ENCODE results near the gene KRT73.
"Not testable (repeated sequence)": the region's sequence is repeated elsewhere in the genome, so short reads cannot be mapped to it uniquely, and the experiment has no call there.

The KRT73 gene

GRCh38 chr12:52600941-52601481 is 17.3 kb downstream of the KRT73 start, which contains the start of gene KRT72:
Gene KRT72, minus strand, starts transcription at chr12:52601463. Its CDS starts 11 bp downstream, at chr12:52601452.
- DNase-seq (ENCODE audit: low read depth in 1 of 2, low spot score in 1 of 2), result no peak
- no peak for TF ChIP-seq JUND (IDR thresholded peaks at IDR 0.05; ENCODE audit: low read depth)
- in situ Hi-C loops (cut with HindIII; ENCODE audit: low pct_unique_long_range_greater_than_20kb, low sequenced_read_pairs), result no loop called here

DNA sequence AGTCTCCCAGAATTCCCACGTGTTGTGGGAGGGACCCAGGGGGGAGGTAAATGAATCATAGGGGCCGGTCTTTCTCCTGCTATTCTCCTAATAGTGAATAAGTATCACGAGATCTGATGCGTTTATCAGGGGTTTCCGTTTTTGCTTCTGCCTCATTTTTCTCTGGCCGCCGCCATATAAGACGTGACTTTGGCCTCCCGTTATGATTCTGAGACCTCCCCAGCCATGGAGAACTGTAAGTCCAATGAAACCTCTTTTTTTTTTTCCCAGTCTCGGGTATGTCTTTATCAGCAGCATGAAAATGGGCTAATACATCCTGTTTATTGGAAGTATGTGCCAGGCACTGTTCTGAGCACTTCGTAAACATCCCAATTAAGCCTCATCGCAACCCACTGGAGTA is 17.9 kb downstream of the KRT73 start:
- no peak for DNase-seq (ENCODE audit: low read depth in 1 of 2, low spot score in 1 of 2)
- in situ Hi-C loops (cut with HindIII; ENCODE audit: low pct_unique_long_range_greater_than_20kb, low sequenced_read_pairs), result no loop called here
- no peak for TF ChIP-seq JUND (IDR thresholded peaks at IDR 0.05; ENCODE audit: low read depth)

DNA sequence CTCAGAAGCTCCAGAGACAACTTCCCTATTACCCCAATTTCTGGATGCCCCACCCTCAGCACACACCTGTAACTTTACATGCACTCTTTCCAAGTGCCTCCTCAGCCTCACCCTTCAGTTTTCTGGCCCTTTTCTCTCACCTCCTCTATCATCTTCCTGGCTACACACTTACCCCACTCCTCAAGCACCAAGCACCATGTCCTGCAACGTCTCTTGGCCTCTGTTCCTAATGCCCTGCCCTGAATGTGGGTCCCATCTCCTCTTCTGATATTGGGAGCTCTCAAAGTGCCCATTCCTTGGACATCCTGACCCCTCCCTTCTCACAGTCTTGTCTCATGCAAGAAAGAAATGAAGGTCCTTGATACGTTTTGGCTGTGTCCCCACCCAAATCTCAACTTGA is 18.3 kb downstream of the KRT73 start:
- no peak for DNase-seq (ENCODE audit: low read depth in 1 of 2, low spot score in 1 of 2)
- in situ Hi-C loops (cut with HindIII; ENCODE audit: low pct_unique_long_range_greater_than_20kb, low sequenced_read_pairs), result no loop called here
- no peak for TF ChIP-seq JUND (IDR thresholded peaks at IDR 0.05; ENCODE audit: low read depth)

DNA sequence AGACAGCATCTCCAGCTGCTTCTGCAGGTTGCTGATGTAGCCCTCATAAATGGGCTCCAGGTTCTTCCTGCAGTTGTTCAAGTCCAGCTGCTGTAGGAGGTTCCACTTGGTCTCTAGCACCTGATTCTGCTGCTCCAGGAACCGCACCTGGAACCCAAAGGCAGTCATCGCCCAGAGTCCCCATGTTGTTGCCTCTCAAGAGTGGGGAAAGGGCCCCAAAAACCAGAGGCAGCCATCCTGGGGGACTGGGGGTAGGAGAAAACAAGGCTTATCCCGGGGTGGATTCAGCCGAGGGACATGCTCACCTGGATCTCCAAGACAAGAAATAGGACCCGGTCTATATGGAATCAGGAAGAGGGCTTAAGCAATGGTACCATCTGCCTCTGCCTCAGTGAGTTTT is 19.4 kb downstream of the KRT73 start:
- in situ Hi-C loops (cut with HindIII; ENCODE audit: low pct_unique_long_range_greater_than_20kb, low sequenced_read_pairs), result no loop called here
- DNase-seq (ENCODE audit: low read depth in 1 of 2, low spot score in 1 of 2), result no peak
- TF ChIP-seq JUND (IDR thresholded peaks at IDR 0.05; ENCODE audit: low read depth), result no peak

GRCh38 chr12:52594237-52594636 is 24.1 kb downstream of the KRT73 start:
- in situ Hi-C loops (cut with HindIII; ENCODE audit: low pct_unique_long_range_greater_than_20kb, low sequenced_read_pairs); DNase-seq (ENCODE audit: low read depth in 1 of 2, low spot score in 1 of 2): not testable (repeated sequence)

DNA sequence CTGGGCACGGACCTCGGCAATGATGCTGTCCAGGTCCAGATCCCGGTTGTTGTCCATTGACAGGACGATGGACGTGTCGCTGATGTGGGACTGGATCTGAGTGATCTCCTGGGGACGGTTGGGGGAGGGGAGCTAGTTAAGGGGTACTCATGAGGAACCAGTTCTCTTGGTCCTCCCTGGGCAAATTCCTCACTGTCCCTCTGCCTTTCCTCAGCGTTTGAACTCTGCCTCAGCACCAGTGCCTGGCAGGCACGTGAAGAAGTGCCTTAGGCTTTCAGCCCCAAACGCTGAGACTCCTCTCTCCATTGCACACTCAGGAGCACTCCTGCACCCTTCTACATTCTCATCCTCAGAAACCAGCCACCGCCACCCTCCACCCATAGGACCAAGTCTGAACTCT is 26.8 kb downstream of the KRT73 start:
- in situ Hi-C loops (cut with HindIII; ENCODE audit: low pct_unique_long_range_greater_than_20kb, low sequenced_read_pairs), result no loop called here
- DNase-seq (ENCODE audit: low read depth in 1 of 2, low spot score in 1 of 2), result no peak
- TF ChIP-seq JUND (IDR thresholded peaks at IDR 0.05; ENCODE audit: low read depth), result no peak

- no peak for DNase-seq (ENCODE audit: low read depth in 1 of 2, low spot score in 1 of 2)
- TF ChIP-seq JUND (IDR thresholded peaks at IDR 0.05; ENCODE audit: low read depth), result no peak
- in situ Hi-C loops (cut with HindIII; ENCODE audit: low pct_unique_long_range_greater_than_20kb, low sequenced_read_pairs), result no loop called here
Observed at GRCh38 chr12:52590021-52590420, 28.3 kb downstream of the KRT73 start.

GRCh38 chr12:52587563-52587962 is 30.8 kb downstream of the KRT73 start:
- in situ Hi-C loops (cut with HindIII; ENCODE audit: low pct_unique_long_range_greater_than_20kb, low sequenced_read_pairs), result no loop called here
- no peak for TF ChIP-seq JUND (IDR thresholded peaks at IDR 0.05; ENCODE audit: low read depth)

DNA sequence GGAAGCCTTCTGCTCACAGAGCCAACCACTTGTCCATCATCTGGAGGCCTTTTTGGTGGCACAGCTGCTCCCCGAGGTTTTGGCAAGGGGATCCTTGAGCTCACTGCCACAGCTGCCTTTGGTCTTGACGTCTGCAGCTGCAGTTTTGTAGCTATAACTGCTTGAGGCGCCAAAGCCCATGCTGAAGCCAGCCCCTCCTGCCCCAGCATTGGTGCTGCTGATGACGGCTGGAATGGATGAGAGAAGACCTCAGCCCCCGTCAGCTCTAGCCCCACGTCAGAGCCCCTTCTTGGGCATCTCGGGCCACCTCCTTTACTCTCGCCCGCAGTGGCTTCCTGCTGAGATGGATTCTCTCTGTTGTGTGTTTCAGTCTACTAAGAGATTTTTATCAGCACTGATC is 32.4 kb downstream of the KRT73 start:
- in situ Hi-C loops (cut with HindIII; ENCODE audit: low pct_unique_long_range_greater_than_20kb, low sequenced_read_pairs), result no loop called here
- TF ChIP-seq JUND (IDR thresholded peaks at IDR 0.05; ENCODE audit: low read depth), result no peak
- DNase-seq (ENCODE audit: low read depth in 1 of 2, low spot score in 1 of 2), result no peak

More at GRCh38 chr12:52587563-52587962, 30.8 kb downstream of the KRT73 start:
- DNase-seq (ENCODE audit: low read depth in 1 of 2, low spot score in 1 of 2), result no peak

- in situ Hi-C loops (cut with HindIII; ENCODE audit: low pct_unique_long_range_greater_than_20kb, low sequenced_read_pairs), result no loop called here
- no peak for DNase-seq (ENCODE audit: low read depth in 1 of 2, low spot score in 1 of 2)
- TF ChIP-seq JUND (IDR thresholded peaks at IDR 0.05; ENCODE audit: low read depth), result no peak
Observed at GRCh38 chr12:52585066-52585465, 33.3 kb downstream of the KRT73 start.

GRCh38 chr12:52584156-52584682 is 34.1 kb downstream of the KRT73 start:
- no peak for DNase-seq (ENCODE audit: low read depth in 1 of 2, low spot score in 1 of 2)
- in situ Hi-C loops (cut with HindIII; ENCODE audit: low pct_unique_long_range_greater_than_20kb, low sequenced_read_pairs), result no loop called here
- TF ChIP-seq JUND (IDR thresholded peaks at IDR 0.05; ENCODE audit: low read depth), result no peak

DNA sequence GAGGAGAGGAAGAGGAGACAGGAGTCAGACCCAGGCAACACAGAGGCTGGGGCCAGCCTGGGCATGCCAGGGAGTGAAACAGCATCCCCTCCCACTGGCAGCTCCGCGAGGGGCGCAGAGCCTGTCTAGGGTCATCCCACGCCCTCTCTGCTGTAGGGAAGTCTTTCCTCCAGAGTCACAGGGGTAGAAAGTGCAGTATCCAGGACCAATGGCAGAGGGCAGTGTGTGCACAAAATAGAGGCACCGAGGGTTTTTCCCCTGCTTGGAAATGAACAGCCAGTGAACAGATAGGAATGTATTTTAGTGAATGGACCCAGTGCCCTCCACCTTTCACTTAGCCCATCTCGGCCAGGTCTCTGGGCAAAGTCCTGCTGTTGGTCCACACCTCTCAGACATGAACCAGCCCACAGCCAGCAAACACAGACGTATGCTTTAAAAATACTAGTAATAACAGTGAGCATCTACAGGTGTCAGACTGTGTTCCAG is 35.3 kb downstream of the KRT73 start:
- in situ Hi-C loops (cut with HindIII; ENCODE audit: low pct_unique_long_range_greater_than_20kb, low sequenced_read_pairs), result no loop called here
- no peak for TF ChIP-seq JUND (IDR thresholded peaks at IDR 0.05; ENCODE audit: low read depth)
- peak; percentile 78 to 87 for DNase-seq (ENCODE audit: low read depth in 1 of 2, low spot score in 1 of 2)

DNA sequence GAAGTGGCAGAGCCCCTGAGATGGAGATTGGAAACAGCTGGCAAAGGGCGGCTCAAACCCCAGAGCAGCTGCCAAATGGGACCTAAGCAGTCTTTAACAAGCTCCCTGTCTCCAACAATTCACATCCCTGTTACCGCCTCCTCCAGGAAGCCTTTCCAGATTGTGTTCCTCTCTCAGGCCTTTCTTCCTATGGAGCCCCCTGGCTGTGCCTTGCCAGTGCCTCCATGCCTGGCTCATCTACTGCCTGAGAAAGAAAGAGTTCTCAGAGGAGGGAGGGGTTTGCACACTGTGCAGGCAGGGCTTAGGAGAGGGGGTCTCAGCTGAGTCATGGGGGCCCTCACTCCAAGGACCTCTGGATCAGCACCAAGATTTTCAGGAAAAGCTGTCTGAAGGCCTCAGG is 35.9 kb downstream of the KRT73 start:
- TF ChIP-seq JUND (IDR thresholded peaks at IDR 0.05; ENCODE audit: low read depth), result no peak
- in situ Hi-C loops (cut with HindIII; ENCODE audit: low pct_unique_long_range_greater_than_20kb, low sequenced_read_pairs), result no loop called here
- DNase-seq (ENCODE audit: low read depth in 1 of 2, low spot score in 1 of 2), result no peak

DNA sequence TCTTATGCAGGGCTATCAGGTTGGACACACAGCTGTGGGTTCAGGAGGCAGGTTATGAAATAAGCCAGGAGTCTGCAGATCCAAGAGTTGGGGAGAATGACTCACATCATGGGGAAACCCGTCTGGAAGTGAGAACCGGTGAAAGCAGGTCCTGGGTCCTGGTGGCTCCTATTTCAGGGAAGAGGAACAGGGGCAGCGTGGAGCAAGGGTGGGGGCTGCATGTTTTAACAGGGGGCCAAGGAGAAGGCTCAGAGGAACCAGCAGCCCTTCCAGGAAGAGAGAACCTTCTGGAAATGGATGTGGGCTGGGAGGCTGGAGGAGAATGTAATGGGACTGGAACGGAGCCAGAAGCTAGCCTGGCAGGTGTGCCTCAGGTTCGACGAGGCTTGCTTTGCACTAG is 36.9 kb downstream of the KRT73 start:
- DNase-seq (ENCODE audit: low read depth in 1 of 2, low spot score in 1 of 2), result peak; percentile 44 to 56

More for the DNA sequence above, 36.9 kb downstream of the KRT73 start:
- in situ Hi-C loops (cut with HindIII; ENCODE audit: low pct_unique_long_range_greater_than_20kb, low sequenced_read_pairs), result no loop called here
- no peak for TF ChIP-seq JUND (IDR thresholded peaks at IDR 0.05; ENCODE audit: low read depth)

All from T47D (cell line).